DOHH2 (cell line): ENCODE results near the gene FANCC.

Experiments
- H3F3A ChIP-seq: fragments of 200-600 bp; sonication (generic), shearing (Covaris generic); 2 replicates; pipeline ENCODE4 v1.6.0; 2016; ENCODE audit warnings: antibody characterized with exemption, mild to moderate bottlenecking; ENCODE audit not compliant: control insufficient read depth, insufficient read depth
- H3K27ac ChIP-seq: fragments of 200-600 bp; sonication (generic); 2 replicates; pipeline ENCODE4 v1.5.1; 2014; ENCODE audit warnings: low read depth, mild to moderate bottlenecking, low read length, moderate library complexity
- H3K27me3 ChIP-seq: fragments of 200-600 bp; sonication (generic); 2 replicates; pipeline ENCODE4 v1.6.1; 2014; ENCODE audit warnings: mild to moderate bottlenecking, low read length, mixed read lengths; ENCODE audit not compliant: control insufficient read depth
- H3K36me3 ChIP-seq: fragments of 200-600 bp; sonication (generic); 2 replicates; pipeline ENCODE4 v1.6.1; 2014; ENCODE audit warnings: mild to moderate bottlenecking, low read length, moderate library complexity, mixed read lengths; ENCODE audit not compliant: control insufficient read depth
- H3K4me1 ChIP-seq: fragments of 200-600 bp; sonication (generic); 2 replicates; pipeline ENCODE4 v1.6.1; 2014; ENCODE audit warnings: mild to moderate bottlenecking, low read length, mixed read lengths; ENCODE audit not compliant: control insufficient read depth
- H3K4me2 ChIP-seq: fragments of 200-600 bp; sonication (generic); 2 replicates; pipeline ENCODE4 v1.6.0; 2014; ENCODE audit warnings: mild to moderate bottlenecking, low read length, moderate library complexity
- H3K4me3 ChIP-seq: fragments of 200-600 bp; sonication (generic); 2 replicates; pipeline ENCODE4 v1.5.1; 2014; ENCODE audit warnings: mild to moderate bottlenecking, low read length, mixed read lengths
- H3K79me2 ChIP-seq: fragments of 200-600 bp; sonication (generic); 2 replicates; pipeline ENCODE4 v1.6.1; 2014; ENCODE audit warnings: mild to moderate bottlenecking, low read length, mixed read lengths; ENCODE audit not compliant: control insufficient read depth
- H3K9me2 ChIP-seq: fragments of 200-600 bp; sonication (generic); replicated peaks from 2 replicates; pipeline ENCODE4 v1.6.1; 2014; ENCODE audit warnings: mild to moderate bottlenecking, low read length, mixed read lengths; ENCODE audit not compliant: control insufficient read depth
- H3K9me3 ChIP-seq: fragments of 200-600 bp; sonication (generic); 2 replicates; pipeline ENCODE4 v1.6.1; 2014; ENCODE audit warnings: antibody characterized with exemption, low read length, mixed read lengths; ENCODE audit not compliant: control insufficient read depth, insufficient read depth
- H4K20me1 ChIP-seq: fragments of 200-600 bp; sonication (generic); 2 replicates; pipeline ENCODE4 v1.6.0; 2014; ENCODE audit warnings: low read depth, mild to moderate bottlenecking, antibody characterized with exemption, low read length, moderate library complexity; ENCODE audit not compliant: control insufficient read depth, insufficient read depth
- CTCF ChIP-seq: fragments of 200-600 bp; sonication (generic); IDR thresholded peaks from one replicate; pipeline ENCODE4 v1.5.1; 2014; ENCODE audit warnings: antibody characterized with exemption, mild to moderate bottlenecking, low read depth, low read length; ENCODE audit not compliant: poor library complexity, severe bottlenecking
- EZH2phosphoT487 ChIP-seq: fragments of 200-600 bp; sonication (generic); IDR thresholded peaks from 2 replicates; pipeline ENCODE4 v1.6.1; 2017; ENCODE audit warnings: borderline replicate concordance, mild to moderate bottlenecking, antibody characterized with exemption, low read length, moderate library complexity, mixed read lengths

Gene FANCC

GRCh38 chr9:95315108-95315746 is 2.3 kb downstream of the FANCC start:
- TF ChIP-seq CTCF (no peak), EZH2phosphoT487 (no peak)
- Histone ChIP-seq H3K4me3 (peak overlapping the region; percentile 93), H3K27ac (no peak overlapping the region), H4K20me1 (no peaks in the 10 kb centered on the region), H3K79me2 (peaks cover 60% of the 10 kb centered on the region), H3K9me2 (no peaks in the 10 kb centered on the region), H3K4me1 (peaks cover 51% of the 10 kb centered on the region), H3K36me3 (peaks cover 3% of the 10 kb centered on the region; the same call in 1 of the 2 replicates), H3F3A (0 out of 2 replicates have a peak, but pooled peaks cover 6% of the 10 kb centered on the region), H3K4me2 (peak overlapping the region; percentile 76), H3K9me3 (no peaks in the 10 kb centered on the region), H3K27me3 (no peaks in the 10 kb centered on the region)

GRCh38 chr9:95313010-95313498 is 4.5 kb downstream of the FANCC start:
- Histone ChIP-seq H3K9me2 (no peaks in the 10 kb centered on the region), H4K20me1 (no peaks in the 10 kb centered on the region), H3K27me3 (no peaks in the 10 kb centered on the region), H3K4me1 (peaks cover 48% of the 10 kb centered on the region), H3K79me2 (peaks cover 80% of the 10 kb centered on the region), H3K27ac (no peak overlapping the region), H3K36me3 (peaks cover 3% of the 10 kb centered on the region; the same call in 1 of the 2 replicates), H3F3A (0 out of 2 replicates have a peak, but pooled peaks cover 3% of the 10 kb centered on the region), H3K9me3 (no peaks in the 10 kb centered on the region), H3K4me3 (peak overlapping the region; percentile 61), H3K4me2 (peak overlapping the region; percentile 61)
- no peak for TF ChIP-seq CTCF
- no peak for TF ChIP-seq EZH2phosphoT487

GRCh38 chr9:95311961-95312360 is 5.5 kb downstream of the FANCC start:
- no peaks in the 10 kb centered on the region for H4K20me1 ChIP-seq
- peak overlapping the region; percentile 61 for H3K4me3 ChIP-seq
- H3K9me3 ChIP-seq, result no peaks in the 10 kb centered on the region
- no peak overlapping the region for H3K27ac ChIP-seq
- peaks cover 89% of the 10 kb centered on the region for H3K79me2 ChIP-seq
- no peaks in the 10 kb centered on the region for H3F3A ChIP-seq
- peak overlapping the region; percentile 61 for H3K4me2 ChIP-seq
- H3K9me2 ChIP-seq, result no peaks in the 10 kb centered on the region
- no peak for TF ChIP-seq EZH2phosphoT487
- no peak for TF ChIP-seq CTCF
- peaks cover 55% of the 10 kb centered on the region for H3K4me1 ChIP-seq
- H3K27me3 ChIP-seq, result no peaks in the 10 kb centered on the region
- peaks cover 3% of the 10 kb centered on the region; the same call in 1 of the 2 replicates for H3K36me3 ChIP-seq
